Heart right ventricle (tissue), 16 donors: ENCODE data around the gene BIN1. TPM values are rescaled to one million over a fixed set of nuclear protein-coding genes. Genes with fewer than 3 reads are reported as not detected.

ENCODE experiments used
- ATAC-seq, 8 donors: fragments of 200-7000 bp; cut with Tn5 transposase; one replicate each; pipeline ENCODE4 v1.9.1; 2020; ENCODE audit warnings: mild to moderate bottlenecking in 8 of 8, moderate library complexity in 8 of 8, moderate number of reproducible peaks in 1 of 8
- DNase-seq, 2 donors: peaks; one replicate each; pipeline ENCODE4 v3.0.0-alpha.2; 2020
- H3K27ac ChIP-seq, 10 donors: fragments of 200-600 bp; sonication (generic) in 2 of 10; one replicate each; pipeline versions ENCODE4 v1.5.0 to v1.8.0; 2020 to 2022; ENCODE audit warnings: mild to moderate bottlenecking in 3 of 10
- H3K27me3 ChIP-seq, 7 donors: fragments of 200-600 bp; one replicate each; pipeline ENCODE4 v1.8.0; 2021 to 2022; ENCODE audit warnings: mild to moderate bottlenecking in 2 of 7
- H3K36me3 ChIP-seq, 9 donors: fragments of 200-600 bp; sonication (generic) in 1 of 9; one replicate each; pipeline versions ENCODE4 v1.5.0 to v1.8.0; 2020 to 2022; ENCODE audit warnings: mild to moderate bottlenecking in 2 of 9
- H3K4me1 ChIP-seq, 9 donors: fragments of 200-600 bp; sonication (generic) in 1 of 9; one replicate each; pipeline versions ENCODE4 v1.5.0 to v1.8.0; 2020 to 2022; ENCODE audit warnings: mild to moderate bottlenecking in 4 of 9
- H3K4me3 ChIP-seq, 10 donors: fragments of 200-600 bp; sonication (generic) in 2 of 10; one replicate each; pipeline versions ENCODE4 v1.5.0 to v1.8.0; 2020 to 2022; ENCODE audit warnings: mild to moderate bottlenecking in 7 of 10, moderate library complexity in 2 of 10
- H3K9me3 ChIP-seq, 11 donors: fragments of 200-600 bp in 10 of 11; sonication (generic) in 2 of 11; one replicate each; pipeline versions ENCODE4 v1.5.0 to v1.8.0; 2013 to 2022; ENCODE audit warnings: mild to moderate bottlenecking in 2 of 11, control low read depth in 1 of 11, moderate library complexity in 1 of 11
- WGBS, 2 donors: extraction: QIAGEN DNeasy Blood & Tissue Kit; methylation state at CpG; one replicate each; pipeline ENCODE4 v1.1.7; 2013; ENCODE audit warnings: inconsistent platforms in 1 of 2; 5-methylcytosine and 5-hydroxymethylcytosine counted together
- intact Hi-C, 10 donors: fragments of 100-400 bp; cut with DNase I; formaldehyde crosslinking; loops; one replicate each; pipeline versions ENCODE4 v1.11.1 to v1.14.2; 2022
- polyA plus RNA-seq, 2 donors: library from polyadenylated mRNA; stranded (reverse); fragments of 200-250 nt; gene quantifications; one replicate each; pipeline ENCODE4 v1.2.3, GENCODE V29; 2013
- total RNA-seq, 10 donors: library from RNA; stranded (reverse); fragmentation: NEBNext Ultra II Directional in 3 of 10; extraction: Animal tissue kit (Norgen Biotek cat#: 25700) in 3 of 10; gene quantifications; one replicate each; pipeline versions ENCODE4 v1.2.1 to v1.2.4, GENCODE V29; 2021 to 2023
- TF ChIP-seq, protein P1 (sequence below), 9 donors: fragments of 200-600 bp; sonication (generic) in 2 of 9; IDR thresholded peaks; one replicate each; pipeline versions ENCODE4 v1.5.0 to v1.8.0; 2021 to 2022; ENCODE audit warnings: antibody characterized with exemption in 9 of 9, mild to moderate bottlenecking in 5 of 9, moderate library complexity in 1 of 9
- donor health status: Arrhythmogenic right ventricular cardiomyopathy.
- donor health status: ischemic (EF 13 %, LVEDD 7.1; RV severe dilation, severe dysfunction).
- donor health status: healthy with polysubstance abuse.
- donor health status: DM: no; HTN: yes; CAD: no.
- donor health status: DM: no; HTN: no; CAD: no.
- donor health status: ischemic (EF 25% LVEDD 6.9; RV normal size, moderate dysfunction).
- donor health status: ischemic (EF 25% LVEDD 5.7; RV mildly dilated, moderate dysfunction).
- donor health status: healthy.
- donor health status: DM: yes; HTN: yes; CAD: no.
- donor health status: Ischemic cardiomyopathy.
- donor health status: ischemic (EF 35%, LVEDD 5.7; RV mildly dilated, moderate dysfunction).
- donor health status: nonischemic (EF 11% LVEDD 7.7; RV severe dilation, severe dysfunction).
- donor health status: DM: yes; HTN: yes; CAD: no.
- donor health status: PGD.
- donor health status: ischemic (EF 29% LVEDD 5.4; RV normal size, mild dysfunction).
- donor health status: nonischemic (EF 23%, LVEDD 6.1; RV moderate dilation, normal function).

The BIN1 gene
- total and polyA plus RNA-seq, 12 donors, result 8.4 to 21.7 (median 16.0) TPM

DNA sequence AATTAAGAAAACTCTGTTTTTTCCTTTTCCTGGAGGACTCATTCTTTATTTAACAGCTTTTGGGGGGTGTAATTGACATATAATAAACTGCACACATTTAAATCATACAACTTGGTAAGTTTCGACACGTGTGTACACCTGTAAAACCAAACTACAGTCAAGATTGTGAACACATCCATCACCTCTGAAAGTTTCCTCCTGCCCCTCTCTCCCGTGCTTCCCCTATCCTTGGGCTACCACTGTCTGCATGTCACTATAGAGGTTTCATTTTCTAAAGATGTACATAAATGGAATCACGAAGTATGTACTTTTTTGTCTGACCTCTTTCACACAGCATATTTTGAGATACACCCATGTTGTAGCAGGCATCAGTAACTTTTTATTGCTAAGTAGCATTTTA is 100.0 kb downstream of the BIN1 start:
- no peak overlapping the region for H3K27ac ChIP-seq
- ATAC-seq (no peak), DNase-seq (no peak)
- intact Hi-C loops, result no loop called here
- H3K4me1 ChIP-seq, result no peaks in the 10 kb centered on the region
- no peak overlapping the region for H3K4me3 ChIP-seq
- H3K9me3 ChIP-seq, result no peaks in the 10 kb centered on the region
- no peaks in the 10 kb centered on the region for H3K36me3 ChIP-seq
- TF ChIP-seq, protein P1, sequence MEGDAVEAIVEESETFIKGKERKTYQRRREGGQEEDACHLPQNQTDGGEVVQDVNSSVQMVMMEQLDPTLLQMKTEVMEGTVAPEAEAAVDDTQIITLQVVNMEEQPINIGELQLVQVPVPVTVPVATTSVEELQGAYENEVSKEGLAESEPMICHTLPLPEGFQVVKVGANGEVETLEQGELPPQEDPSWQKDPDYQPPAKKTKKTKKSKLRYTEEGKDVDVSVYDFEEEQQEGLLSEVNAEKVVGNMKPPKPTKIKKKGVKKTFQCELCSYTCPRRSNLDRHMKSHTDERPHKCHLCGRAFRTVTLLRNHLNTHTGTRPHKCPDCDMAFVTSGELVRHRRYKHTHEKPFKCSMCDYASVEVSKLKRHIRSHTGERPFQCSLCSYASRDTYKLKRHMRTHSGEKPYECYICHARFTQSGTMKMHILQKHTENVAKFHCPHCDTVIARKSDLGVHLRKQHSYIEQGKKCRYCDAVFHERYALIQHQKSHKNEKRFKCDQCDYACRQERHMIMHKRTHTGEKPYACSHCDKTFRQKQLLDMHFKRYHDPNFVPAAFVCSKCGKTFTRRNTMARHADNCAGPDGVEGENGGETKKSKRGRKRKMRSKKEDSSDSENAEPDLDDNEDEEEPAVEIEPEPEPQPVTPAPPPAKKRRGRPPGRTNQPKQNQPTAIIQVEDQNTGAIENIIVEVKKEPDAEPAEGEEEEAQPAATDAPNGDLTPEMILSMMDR (IDR thresholded peaks at IDR 0.05), result no peak
- 85 to 88% methylated on average over 4 of the region's 4 CpGs for WGBS, 2 donors
- peaks cover 0 to 17% (median 10%) of the 10 kb centered on the region in 7 donors for H3K27me3 ChIP-seq

- Histone ChIP-seq H3K36me3 (no peaks in the 10 kb centered on the region), H3K27ac (no peak overlapping the region), H3K27me3 (peaks cover 0 to 10% (median 0%) of the 10 kb centered on the region in 7 donors), H3K4me3 (no peak overlapping the region), H3K4me1 (no peaks in the 10 kb centered on the region), H3K9me3 (no peaks in the 10 kb centered on the region)
- no peak for ATAC-seq
- intact Hi-C loops, result no loop called here
- 82 to 83% methylated on average over 6 of the region's 6 CpGs for WGBS, 2 donors
- DNase-seq, result no peak
- TF ChIP-seq, protein P1 (IDR thresholded peaks at IDR 0.05), result no peak
Observed at GRCh38 chr2:127004893-127005600, 101.9 kb downstream of the BIN1 start.

DNA sequence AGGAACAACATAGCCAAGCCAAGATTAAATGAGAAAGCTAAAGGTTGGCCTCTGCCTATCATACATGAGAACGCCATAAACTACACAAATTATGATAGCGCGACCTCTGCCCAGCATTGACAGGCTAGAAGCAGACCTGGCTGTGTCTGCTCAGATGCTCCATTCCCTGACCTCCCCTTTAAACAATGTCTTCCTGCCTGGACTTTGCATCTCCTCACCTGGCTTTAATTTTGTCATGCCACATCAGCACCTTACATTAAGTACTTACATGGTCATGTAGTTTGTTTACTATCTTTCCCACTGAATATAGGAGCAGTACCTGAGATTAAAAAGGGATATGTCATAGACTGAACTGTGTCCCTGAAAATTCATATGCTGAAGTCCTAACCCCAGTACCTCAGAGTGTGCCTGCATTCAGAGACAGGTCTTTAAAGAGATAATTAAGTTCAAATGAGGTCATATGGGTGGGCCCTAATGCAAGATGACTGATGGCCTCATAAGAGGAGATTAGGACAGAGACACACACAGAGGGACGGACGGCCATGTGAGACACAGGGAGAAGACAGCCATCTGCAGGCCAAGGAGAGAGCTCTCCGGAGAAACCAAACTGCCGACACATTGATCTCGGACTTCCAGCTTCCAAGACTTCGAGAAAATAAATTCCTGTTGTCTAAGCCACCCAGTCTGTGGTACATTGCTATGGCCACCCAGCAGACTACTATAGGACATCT is 103.7 kb downstream of the BIN1 start:
- 77% methylated on average over 9 of the region's 9 CpGs for whole genome bisulfite sequencing, 2 donors
- intact Hi-C loops, result no loop called here

GRCh38 chr2:127001751-127002150 is 105.2 kb downstream of the BIN1 start:
- no peak for DNase-seq
- Histone ChIP-seq H3K9me3 (no peaks in the 10 kb centered on the region), H3K27me3 (peaks cover 0 to 5% (median 0%) of the 10 kb centered on the region in 7 donors), H3K36me3 (no peaks in the 10 kb centered on the region), H3K4me1 (no peaks in the 10 kb centered on the region), H3K4me3 (no peak overlapping the region), H3K27ac (no peak overlapping the region)
- intact Hi-C loops, result no loop called here
- WGBS, 2 donors, result 46 to 68% methylated on average over 5 of the region's 5 CpGs
- no peak for ATAC-seq
- TF ChIP-seq, protein P1 (IDR thresholded peaks at IDR 0.05), result no peak

More for the DNA sequence above, 103.7 kb downstream of the BIN1 start:
- H3K27me3 ChIP-seq, result peaks cover 0 to 3% (median 0%) of the 10 kb centered on the region in 7 donors
- no peaks in the 10 kb centered on the region for H3K4me1 ChIP-seq
- H3K36me3 ChIP-seq, result no peaks in the 10 kb centered on the region
- no peak overlapping the region for H3K4me3 ChIP-seq
- DNase-seq (no peak), ATAC-seq (no peak)
- no peak overlapping the region for H3K27ac ChIP-seq
- no peaks in the 10 kb centered on the region for H3K9me3 ChIP-seq
- TF ChIP-seq, protein P1 (IDR thresholded peaks at IDR 0.05), result no peak
